Pulmonary artery endothelial cell (primary cell): ENCODE data around the gene API5. TPM values are rescaled to one million over a fixed set of nuclear protein-coding genes. Genes with fewer than 3 reads are reported as not detected.

Experiments used
- DNase-seq: peaks from one replicate; pipeline ENCODE4 v3.0.0-alpha.2; 2011; ENCODE audit warnings: low read depth, low spot score
- total RNA-seq: library from RNA; depleted of rRNA; stranded (reverse); fragments of >200 nt; gene quantifications from 2 replicates; pipeline ENCODE4 v1.2.3, GENCODE V29; 2014

The API5 gene
- total RNA-seq, 1 donor from 2014 or later, result 82.9 TPM

DNA sequence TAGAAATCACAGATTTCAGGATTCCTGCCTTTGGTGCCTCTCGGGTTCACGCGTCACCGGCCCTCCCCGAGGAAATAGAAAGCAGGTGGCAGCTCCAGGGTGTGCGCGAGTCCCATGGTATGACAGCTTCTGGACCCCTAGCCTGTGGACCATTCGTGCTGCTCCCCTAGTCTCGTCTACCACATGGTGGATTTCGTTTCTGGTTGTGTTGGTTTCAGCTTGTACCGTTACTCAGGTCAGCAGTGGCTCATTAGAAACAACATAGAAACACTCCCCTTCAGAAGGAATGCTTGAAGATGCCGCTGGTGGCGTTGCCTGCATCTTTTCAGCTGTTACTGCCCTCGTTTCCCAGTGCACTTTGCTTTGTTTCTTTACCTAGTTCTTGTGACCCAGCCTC lies 47.6 kb downstream of the API5 start:
- DNase-seq, result no peak

DNA sequence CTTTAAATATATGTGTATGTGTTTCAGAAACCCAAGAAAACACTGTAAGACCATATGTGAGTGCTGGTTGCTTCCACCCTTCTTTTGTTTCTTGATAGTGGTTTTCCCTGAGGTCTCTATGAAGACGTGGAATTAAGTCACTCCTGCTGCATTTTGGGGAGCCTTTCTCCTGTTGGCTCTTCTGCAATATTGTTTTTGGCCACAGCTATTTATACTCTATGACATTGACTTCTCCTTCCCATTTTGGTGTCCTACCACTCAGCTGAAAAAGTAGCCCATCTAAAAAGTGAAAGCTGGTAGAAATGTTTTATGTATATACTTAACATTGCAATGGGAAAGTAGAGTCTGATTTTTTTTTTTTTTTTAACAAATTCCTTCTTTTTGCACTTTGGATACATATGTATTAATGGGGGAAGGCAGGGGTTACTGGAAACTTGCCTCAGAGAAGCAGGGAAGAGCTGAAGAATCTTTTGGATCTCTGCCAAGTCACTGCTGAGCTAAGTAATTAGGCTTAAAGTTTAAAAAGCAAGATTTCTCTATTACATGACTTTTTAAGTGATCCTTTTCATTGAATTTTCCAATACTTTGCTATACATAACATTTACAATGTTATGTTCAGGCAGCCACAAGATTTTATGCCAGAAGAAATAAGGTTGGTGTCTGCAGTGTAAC lies 48.7 kb downstream of the API5 start:
- no peak for DNase-seq

DNA sequence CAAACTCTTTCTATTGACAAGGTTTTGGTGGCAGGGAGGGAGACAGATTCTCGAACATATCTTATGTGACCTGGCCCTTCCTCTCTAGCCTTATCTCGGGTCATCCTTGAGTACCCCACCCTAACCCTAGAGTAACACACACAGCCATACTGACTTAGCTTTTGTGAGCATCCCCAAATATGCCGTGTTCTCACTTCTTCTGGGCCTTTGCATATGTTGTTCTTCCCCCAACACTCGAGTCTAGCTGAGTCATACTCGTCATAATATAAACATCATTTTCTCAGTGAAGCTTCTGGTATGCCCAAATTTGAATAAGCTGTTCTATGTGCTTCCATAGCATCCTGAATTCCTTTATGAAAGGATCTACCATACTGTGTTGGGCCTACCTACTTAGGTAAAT lies 54.9 kb downstream of the API5 start:
- DNase-seq, result no peak

DNA sequence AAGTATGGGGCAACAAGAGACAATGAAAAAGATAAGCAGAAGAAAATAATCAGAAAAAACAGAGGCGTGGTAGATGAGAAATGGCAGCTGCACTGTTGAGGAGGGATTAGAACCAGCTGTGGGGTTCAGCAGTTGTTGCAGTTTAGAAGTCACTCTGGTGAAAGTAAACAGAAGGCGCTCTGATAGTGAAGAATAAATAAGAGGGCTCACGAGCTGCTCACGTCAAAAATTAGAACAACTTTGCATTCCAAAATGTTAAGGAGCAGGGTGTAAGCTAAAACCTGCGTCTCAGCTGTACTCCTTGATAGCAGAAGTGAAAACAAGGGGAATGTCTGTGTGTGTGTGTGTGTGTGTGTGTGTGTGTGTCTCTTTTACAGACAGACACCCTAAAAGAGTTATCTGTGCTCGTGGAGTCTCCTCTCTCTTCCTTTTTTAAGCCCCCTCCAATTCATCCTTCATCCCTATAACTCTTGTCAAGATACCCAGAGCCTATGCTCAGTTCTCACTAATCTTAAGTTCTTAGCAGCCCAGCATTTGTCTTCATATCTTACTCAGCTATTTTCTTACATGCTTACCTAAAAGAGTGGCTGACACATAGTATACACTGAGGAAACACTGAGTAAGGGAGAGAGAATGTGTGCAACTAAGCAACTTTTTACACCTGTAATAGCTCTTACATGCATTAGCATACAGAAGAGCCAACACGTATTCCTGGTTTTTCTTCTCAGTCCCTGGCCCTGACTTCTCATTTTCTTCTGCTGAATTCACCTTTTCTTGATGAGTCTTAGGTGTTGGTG lies 55.8 kb downstream of the API5 start:
- DNase-seq, result no peak

DNA sequence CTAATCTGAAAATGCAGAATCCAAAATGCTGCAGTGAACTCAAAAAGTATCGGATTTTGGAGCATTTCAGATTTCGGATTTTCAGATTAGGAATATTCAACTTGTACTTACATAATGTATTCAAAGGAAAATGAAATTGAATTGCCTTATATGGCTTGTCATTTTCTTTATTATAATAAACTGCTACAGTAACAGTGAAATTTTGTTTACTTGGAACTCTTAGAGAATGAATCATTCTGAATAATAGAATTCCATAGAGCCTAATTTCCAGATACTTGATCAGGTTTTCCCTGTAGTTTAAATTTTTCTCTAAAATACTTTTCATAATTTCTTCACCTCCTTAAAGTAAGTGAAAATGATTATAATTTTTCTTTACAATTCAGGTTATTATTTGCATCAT lies 64.3 kb downstream of the API5 start:
- DNase-seq, result no peak

DNA sequence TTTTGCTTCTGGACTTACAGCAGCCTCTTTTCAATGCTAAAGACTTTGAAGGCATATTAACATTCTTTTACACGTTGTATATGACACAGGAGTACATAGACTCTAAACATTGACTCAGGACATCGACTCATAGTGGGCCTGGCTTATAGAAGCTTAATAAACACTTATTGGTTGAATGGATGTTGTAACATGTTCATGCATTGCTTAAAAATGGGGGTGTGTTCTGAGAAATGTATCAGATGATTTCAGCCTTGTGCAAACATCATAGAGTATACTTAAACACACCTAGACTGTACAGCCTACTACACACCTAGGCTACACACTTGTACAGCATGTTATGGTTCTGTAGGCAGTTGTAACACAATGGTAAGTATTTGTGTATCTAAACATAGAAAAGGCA lies 64.8 kb downstream of the API5 start:
- no peak for DNase-seq

DNA sequence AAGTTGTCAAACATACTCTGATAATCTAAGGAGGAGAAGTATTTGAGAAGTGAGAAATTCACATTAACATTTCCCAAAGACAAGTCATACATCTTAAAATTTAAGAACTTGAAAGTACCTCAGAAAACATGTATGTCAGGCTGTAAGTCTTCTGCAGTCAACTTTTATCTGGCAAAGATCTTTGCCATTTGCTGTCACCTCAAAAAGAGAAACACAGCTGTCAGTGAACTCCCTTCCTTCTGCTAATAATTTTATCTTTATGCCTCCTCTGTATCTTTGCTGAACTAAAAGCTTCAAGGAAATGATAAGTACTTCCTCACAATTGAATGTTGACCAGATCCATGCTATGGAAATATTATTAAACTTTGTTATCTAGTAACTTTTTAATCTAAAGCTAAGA lies 65.6 kb downstream of the API5 start:
- no peak for DNase-seq

DNA sequence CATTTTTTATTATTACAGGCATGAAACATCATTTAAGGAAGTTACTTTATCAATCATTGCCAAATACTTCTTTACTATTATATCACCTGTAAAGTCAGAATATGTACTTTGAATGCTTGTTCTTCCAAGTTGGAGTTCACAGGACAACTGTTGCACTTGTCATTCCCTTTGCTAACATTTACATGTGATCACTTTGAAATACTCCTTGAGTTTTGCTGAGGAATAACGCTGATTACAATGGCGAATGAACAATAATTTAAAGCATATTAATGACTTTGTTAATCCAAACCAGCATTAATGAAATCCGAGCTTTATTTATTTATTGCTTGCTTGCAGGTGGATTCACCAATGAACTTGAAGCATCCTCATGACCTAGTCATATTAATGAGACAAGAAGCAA lies 67.1 kb downstream of the API5 start:
- DNase-seq, result no peak

DNA sequence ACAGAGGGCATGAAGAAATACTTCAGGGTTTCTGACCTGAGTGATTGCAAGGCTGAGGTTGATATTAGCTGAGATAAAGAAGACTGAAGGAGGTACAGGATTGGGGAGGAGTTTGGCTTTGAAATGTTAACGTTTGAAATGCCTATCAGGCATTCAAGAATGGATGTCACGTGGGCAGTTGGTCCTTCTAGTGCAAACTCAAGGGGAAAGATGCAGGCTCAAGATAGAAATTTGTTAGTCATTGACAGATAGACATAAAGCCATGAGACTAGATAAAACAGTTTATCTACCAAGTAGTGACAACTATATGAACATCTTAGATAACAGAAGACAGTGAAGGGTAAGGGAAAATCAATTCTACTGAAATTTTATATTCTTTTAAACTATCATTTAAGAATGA lies 70.0 kb downstream of the API5 start:
- no peak for DNase-seq

DNA sequence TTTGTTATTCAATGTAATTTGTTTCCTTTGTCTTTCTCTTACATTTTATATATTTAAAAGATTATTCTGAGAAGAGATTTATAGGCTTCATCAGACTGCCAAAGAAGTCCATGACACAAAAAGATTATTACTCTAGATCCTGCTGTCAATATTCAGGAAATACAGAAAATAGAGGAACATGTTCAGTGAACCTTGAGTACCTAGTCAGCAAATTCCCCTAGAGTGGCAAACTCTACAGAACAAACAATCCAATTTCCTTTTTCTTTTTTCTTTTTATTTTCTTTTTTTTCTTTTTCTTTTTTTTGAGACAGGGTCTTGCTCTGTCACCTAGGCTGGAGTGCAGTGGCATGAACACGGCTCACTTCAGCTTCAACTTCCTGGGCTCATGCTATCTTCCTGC lies 70.8 kb downstream of the API5 start:
- DNase-seq, result no peak

DNA sequence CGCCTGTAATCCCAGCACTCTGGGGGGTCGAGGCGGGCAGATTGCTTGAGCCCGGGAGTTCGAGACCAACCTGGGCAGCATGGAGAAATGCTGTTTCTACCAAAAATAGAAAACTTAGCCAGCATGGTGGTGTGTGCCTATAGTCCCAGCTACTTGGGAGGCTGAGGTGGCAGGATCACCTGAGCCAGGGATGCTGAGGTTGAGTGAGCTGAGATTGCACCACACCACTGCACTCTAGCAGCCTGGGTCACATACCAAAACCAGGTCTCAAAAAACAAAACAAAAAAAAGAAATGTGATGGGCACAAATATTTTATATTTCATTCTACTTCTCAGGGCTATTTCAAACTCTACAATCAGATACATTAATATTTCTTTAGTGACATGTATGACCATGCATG lies 72.6 kb downstream of the API5 start:
- no peak for DNase-seq

DNA sequence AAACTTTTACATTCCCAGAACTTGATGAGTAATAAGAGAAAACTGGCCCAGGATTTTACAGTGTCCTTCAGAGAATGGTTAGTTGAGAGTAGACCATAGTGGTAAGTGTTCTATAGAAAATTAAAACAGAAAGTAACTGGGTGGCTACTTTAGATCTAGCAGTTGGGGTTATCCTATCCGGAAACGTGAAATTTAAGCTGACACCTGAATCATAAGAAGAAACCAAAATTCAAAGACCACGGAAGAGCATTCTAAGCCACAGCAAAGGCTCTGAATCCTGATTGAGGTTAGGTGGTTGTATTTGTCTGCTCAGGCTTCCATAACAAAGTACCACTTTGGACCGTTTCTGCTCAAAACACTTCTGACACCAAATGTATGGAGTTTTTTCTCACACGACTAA lies 80.9 kb downstream of the API5 start:
- no peak for DNase-seq

DNA sequence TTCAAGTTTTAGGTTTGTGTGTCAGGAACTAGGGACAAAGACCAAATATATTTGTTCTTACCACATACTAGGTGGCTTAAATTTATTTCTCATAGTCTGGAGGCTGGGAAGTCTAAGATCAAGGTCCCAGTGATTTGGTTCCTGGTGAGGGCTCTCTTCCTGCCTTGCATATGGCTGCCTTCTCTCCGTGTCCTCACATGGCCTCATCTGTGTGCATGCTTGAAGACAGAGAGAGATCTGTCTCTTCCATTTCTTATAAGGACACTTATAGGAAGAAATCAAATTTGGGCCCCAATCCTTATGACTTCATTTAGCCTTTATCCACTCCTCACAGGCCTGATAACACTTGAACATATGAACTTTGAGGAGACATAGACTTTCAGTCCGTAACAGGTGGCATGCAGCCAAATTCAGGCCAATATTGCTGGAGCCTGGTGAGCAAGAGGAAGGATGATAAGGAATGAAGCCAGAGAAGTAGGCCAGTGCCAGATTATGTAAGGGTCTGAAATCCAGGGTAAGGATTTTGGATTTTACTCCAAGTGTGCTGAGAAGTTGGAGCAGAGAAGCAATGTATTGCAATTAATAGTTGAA lies 82.1 kb downstream of the API5 start:
- no peak for DNase-seq

Other genes with a start within 250 kb of the API5 start
- gene TTC17, start 46.9 kb downstream of the API5 start, total RNA-seq, result 52.8 and 63.7 TPM in 2 replicates